ENCODE measurements around the gene PSG3.
"Not testable (repeated sequence)": the region's sequence is repeated elsewhere in the genome, so short reads cannot be mapped to it uniquely, and the experiment has no call there.

GRCh38 chr19:42676326-42676725 is 64.0 kb downstream of the PSG3 start:
- TF ChIP-seq, protein P1, sequence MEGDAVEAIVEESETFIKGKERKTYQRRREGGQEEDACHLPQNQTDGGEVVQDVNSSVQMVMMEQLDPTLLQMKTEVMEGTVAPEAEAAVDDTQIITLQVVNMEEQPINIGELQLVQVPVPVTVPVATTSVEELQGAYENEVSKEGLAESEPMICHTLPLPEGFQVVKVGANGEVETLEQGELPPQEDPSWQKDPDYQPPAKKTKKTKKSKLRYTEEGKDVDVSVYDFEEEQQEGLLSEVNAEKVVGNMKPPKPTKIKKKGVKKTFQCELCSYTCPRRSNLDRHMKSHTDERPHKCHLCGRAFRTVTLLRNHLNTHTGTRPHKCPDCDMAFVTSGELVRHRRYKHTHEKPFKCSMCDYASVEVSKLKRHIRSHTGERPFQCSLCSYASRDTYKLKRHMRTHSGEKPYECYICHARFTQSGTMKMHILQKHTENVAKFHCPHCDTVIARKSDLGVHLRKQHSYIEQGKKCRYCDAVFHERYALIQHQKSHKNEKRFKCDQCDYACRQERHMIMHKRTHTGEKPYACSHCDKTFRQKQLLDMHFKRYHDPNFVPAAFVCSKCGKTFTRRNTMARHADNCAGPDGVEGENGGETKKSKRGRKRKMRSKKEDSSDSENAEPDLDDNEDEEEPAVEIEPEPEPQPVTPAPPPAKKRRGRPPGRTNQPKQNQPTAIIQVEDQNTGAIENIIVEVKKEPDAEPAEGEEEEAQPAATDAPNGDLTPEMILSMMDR (IDR thresholded peaks at IDR 0.05): not testable (repeated sequence)
- not testable (repeated sequence) for TF ChIP-seq ZFX (IDR thresholded peaks at IDR 0.05; ENCODE audit: borderline replicate concordance)
